ENCODE results near the gene DOCK10.

- TF ChIP-seq ELF1 (tag; IDR thresholded peaks at IDR 0.05) = no peak
- TF ChIP-seq CTCF (IDR thresholded peaks at IDR 0.05 in 2 of 3, conservative IDR thresholded peaks at IDR 0.05 in 1 of 3; ENCODE audit: insufficient read depth in 2 of 3, low read depth in 1 of 3, low read length in 3 of 3) = no peak
- no peak for TF ChIP-seq PATZ1 (CRISPR knock-in tag; IDR thresholded peaks at IDR 0.05; ENCODE audit: borderline replicate concordance)
- no peak for TF ChIP-seq E2F3 (CRISPR knock-in tag; IDR thresholded peaks at IDR 0.05)
- TF ChIP-seq MAFG (tag; conservative IDR thresholded peaks at IDR 0.05) = no peak
- no peak for TF ChIP-seq PRPF4 (IDR thresholded peaks at IDR 0.05; ENCODE audit: insufficient read depth, low read depth, low read length, poor library complexity, severe bottlenecking)
- no peak for TF ChIP-seq JUND (IDR thresholded peaks at IDR 0.05; ENCODE audit: borderline replicate concordance, low read depth, low read length)
- no peak for TF ChIP-seq JUND (tag; IDR thresholded peaks at IDR 0.05; ENCODE audit: borderline replicate concordance, low read depth, low read length)
- no peak for TF ChIP-seq CEBPB (tag; IDR thresholded peaks at IDR 0.05)
- TF ChIP-seq ZNF311 (CRISPR knock-in tag; IDR thresholded peaks at IDR 0.05) = no peak
- no peak for TF ChIP-seq BCL6 (CRISPR knock-in tag; IDR thresholded peaks at IDR 0.05)
- TF ChIP-seq POLR2A (conservative IDR thresholded peaks at IDR 0.05) = no peak
- TF ChIP-seq ZBTB33 (CRISPR knock-in tag; IDR thresholded peaks at IDR 0.05) = no peak
These were observed 203.9 kb downstream of the DOCK10 start for GRCh38 chr2:224838335-224838734.

All from K562 (cell line).